HG02870 (cell line): ENCODE results near the gene HOXD8.

Source experiments
- ATAC-seq: cut with Tn5 transposase; IDR thresholded peaks from one replicate; pipeline ENCODE4 v1.9.1; 2021; ENCODE audit warnings: mild to moderate bottlenecking, moderate library complexity; ENCODE audit not compliant: unreplicated experiment

HOXD8 gene

GRCh38 chr2:176114930-176115625 lies 14.4 kb upstream of the HOXD8 start:
- no peak for ATAC-seq

GRCh38 chr2:176115883-176116813 lies 13.4 kb upstream of the HOXD8 start, which contains the start of gene HOXD10:
Gene HOXD10, plus strand, starts transcription at chr2:176116778. Its CDS starts 56 bp downstream, at chr2:176116834.
- no peak for ATAC-seq

- no peak for ATAC-seq
Measured at GRCh38 chr2:176117162-176117822, 12.2 kb upstream of the HOXD8 start.

GRCh38 chr2:176117823-176118371 lies 11.6 kb upstream of the HOXD8 start:
- no peak for ATAC-seq

- no peak for ATAC-seq
Measured at GRCh38 chr2:176118601-176119339, 10.7 kb upstream of the HOXD8 start.

- no peak for ATAC-seq
Measured at GRCh38 chr2:176120364-176121189, 8.9 kb upstream of the HOXD8 start.

- no peak for ATAC-seq
Measured at GRCh38 chr2:176121190-176122051, 8.1 kb upstream of the HOXD8 start.

GRCh38 chr2:176122052-176122682 lies 7.3 kb upstream of the HOXD8 start:
- ATAC-seq, result no peak

- ATAC-seq, result no peak
Measured at GRCh38 chr2:176122683-176123410, 6.7 kb upstream of the HOXD8 start, which contains the start of gene HOXD9. Gene HOXD9, plus strand, starts transcription at chr2:176122719. Its CDS starts 50 bp downstream, at chr2:176122769.

- no peak for ATAC-seq
Measured at GRCh38 chr2:176123411-176124109, 5.9 kb upstream of the HOXD8 start.

- ATAC-seq, result no peak
Measured at GRCh38 chr2:176124110-176124946, 5.2 kb upstream of the HOXD8 start.

- no peak for ATAC-seq
Measured at GRCh38 chr2:176124947-176125771, 4.3 kb upstream of the HOXD8 start.

GRCh38 chr2:176125772-176126054 lies 3.8 kb upstream of the HOXD8 start:
- no peak for ATAC-seq

GRCh38 chr2:176126929-176127773 lies 2.4 kb upstream of the HOXD8 start:
- ATAC-seq, result no peak

GRCh38 chr2:176127774-176128072 lies 1.8 kb upstream of the HOXD8 start:
- no peak for ATAC-seq
